HUES6 (cell line): ENCODE results near the gene GDF10.

ENCODE experiments used
- H3K27ac ChIP-seq: 2 replicates; pipeline ENCODE4 v1.7.0; 2013; ENCODE audit warnings: low read depth, mild to moderate bottlenecking, low read length, inconsistent platforms
- H3K27me3 ChIP-seq: 2 replicates; pipeline ENCODE4 v1.6.1; 2013; ENCODE audit warnings: low read length; ENCODE audit not compliant: control insufficient read depth, insufficient read depth
- H3K36me3 ChIP-seq: 2 replicates; pipeline ENCODE4 v1.6.1; 2013; ENCODE audit warnings: low read length; ENCODE audit not compliant: control insufficient read depth, insufficient read depth
- H3K4me1 ChIP-seq: 2 replicates; pipeline ENCODE4 v1.6.1; 2013; ENCODE audit warnings: low read length; ENCODE audit not compliant: control insufficient read depth, insufficient read depth
- H3K4me3 ChIP-seq: 2 replicates; pipeline ENCODE4 v1.5.1; 2013; ENCODE audit warnings: low read depth, low read length
- H3K9ac ChIP-seq: one replicate; pipeline ENCODE4 v1.6.1; 2013; ENCODE audit warnings: mild to moderate bottlenecking, low read length
- H3K9me3 ChIP-seq: 2 replicates; pipeline ENCODE4 v1.6.1; 2013; ENCODE audit warnings: low read depth, low read length; ENCODE audit not compliant: control insufficient read depth, insufficient read depth

GDF10 gene

DNA sequence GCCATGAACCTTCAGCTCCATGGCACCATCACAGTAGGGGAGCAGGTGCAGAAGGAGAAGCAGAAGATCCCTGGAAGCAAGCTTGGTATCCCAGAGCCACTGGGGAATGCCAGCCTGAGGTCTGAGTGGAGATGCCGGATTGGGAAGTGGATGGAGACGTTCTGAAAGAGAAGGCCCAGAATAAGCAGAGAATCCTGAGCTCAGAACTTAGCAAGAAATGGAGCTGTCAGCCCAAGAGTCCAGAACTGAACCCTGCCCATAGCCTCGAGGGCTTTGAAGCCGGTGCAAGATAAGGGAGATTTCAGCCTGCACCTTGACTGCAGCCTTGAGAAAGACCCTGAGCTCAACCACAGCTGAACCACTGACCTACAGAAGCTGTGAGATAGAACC, 13.9 kb upstream of the GDF10 start:
- Histone ChIP-seq H3K9ac (no peak overlapping the region), H3K4me3 (no peak overlapping the region), H3K27ac (no peak overlapping the region), H3K4me1 (no peaks in the 10 kb centered on the region), H3K36me3 (no peaks in the 10 kb centered on the region), H3K9me3 (no peaks in the 10 kb centered on the region), H3K27me3 (peaks cover 21% of the 10 kb centered on the region; the same call in 1 of the 2 replicates)

DNA sequence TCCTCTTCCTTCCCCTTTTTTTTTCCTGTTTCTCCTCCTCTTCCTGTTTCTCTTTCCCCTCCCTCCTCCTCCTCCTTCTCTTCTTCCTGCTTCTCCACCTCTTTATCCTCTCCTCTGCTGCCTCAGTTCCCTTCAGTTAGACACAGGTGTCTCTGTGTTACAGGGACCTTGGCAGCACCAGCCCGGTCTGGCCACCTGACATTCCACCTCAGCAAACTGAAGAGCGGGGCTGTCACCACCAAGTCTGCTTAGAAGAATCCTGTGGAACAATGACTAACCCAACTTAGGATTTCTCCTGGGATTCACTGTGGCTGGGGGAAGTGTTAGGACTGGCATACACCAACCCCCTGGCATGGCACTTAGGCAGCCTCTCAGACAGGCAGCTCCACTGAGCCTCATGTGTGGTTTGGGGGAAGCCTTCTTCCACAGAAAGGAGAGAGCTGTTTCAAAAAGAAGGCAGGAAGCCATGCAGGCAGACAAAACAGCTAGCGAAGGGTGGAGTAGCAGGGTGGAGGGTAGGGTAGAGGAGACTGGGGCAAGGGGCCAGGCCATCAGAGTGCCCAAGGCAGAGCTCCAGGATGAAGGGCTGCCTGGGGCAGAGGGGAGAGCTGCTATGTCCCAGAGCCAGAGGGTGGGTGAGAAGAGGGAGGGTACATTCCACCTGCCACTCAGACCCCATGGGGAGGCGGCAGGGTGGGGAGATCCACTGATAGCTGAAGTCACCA, 13.2 kb upstream of the GDF10 start:
- Histone ChIP-seq H3K9ac (no peak overlapping the region), H3K27me3 (peaks cover 21% of the 10 kb centered on the region; the same call in 1 of the 2 replicates), H3K4me1 (no peaks in the 10 kb centered on the region), H3K27ac (no peak overlapping the region), H3K9me3 (no peaks in the 10 kb centered on the region), H3K4me3 (no peak overlapping the region), H3K36me3 (no peaks in the 10 kb centered on the region)

DNA sequence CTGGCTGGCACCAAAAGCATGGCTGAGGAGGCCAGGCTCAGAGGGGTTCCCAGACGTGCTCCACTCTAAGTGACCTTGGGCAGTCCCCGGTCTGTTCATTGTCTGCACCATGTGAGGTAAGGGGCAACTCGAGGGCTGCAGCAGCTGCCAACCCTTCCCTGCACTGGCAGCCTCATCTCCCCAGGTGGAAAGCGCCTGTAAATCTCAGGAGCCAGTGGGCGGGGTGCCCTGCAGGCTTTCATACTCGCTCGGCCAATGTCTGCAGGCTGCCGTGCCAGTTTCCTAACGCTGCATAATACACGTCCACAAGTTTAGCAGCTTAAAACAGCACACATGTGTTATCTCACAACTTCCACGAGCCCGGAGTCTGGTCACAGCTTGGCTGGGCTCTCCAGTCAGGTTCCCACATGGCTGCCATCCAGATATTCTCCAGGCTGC, 12.6 kb upstream of the GDF10 start:
- Histone ChIP-seq H3K9me3 (no peaks in the 10 kb centered on the region), H3K36me3 (no peaks in the 10 kb centered on the region), H3K4me1 (no peaks in the 10 kb centered on the region), H3K27me3 (peaks cover 24% of the 10 kb centered on the region; the same call in 1 of the 2 replicates), H3K4me3 (no peak overlapping the region), H3K9ac (no peak overlapping the region), H3K27ac (no peak overlapping the region)

DNA sequence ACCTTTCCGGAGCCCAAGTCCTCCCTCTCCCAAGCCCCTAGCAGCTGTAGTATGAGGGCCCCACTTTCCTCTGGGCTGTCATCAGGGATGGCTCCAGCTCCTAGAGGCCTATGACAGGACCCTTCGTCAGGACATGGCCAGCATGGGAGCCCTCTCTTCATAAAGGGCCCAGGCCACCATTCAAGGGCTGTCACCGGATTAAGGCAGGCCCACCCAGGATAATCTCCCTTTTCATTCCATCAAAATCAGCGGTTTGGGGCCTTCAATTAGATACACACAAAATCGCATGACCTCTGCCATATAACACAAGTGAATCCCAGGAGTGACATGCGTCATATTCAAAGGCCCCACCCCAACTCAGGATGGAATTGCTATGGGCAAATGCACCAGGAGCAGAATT, 12.2 kb upstream of the GDF10 start:
- H3K27me3 ChIP-seq = peaks cover 25% of the 10 kb centered on the region; the same call in 1 of the 2 replicates
- no peak overlapping the region for H3K4me3 ChIP-seq
- no peak overlapping the region for H3K27ac ChIP-seq
- no peaks in the 10 kb centered on the region for H3K9me3 ChIP-seq
- no peak overlapping the region for H3K9ac ChIP-seq
- H3K36me3 ChIP-seq = no peaks in the 10 kb centered on the region
- H3K4me1 ChIP-seq = no peaks in the 10 kb centered on the region

DNA sequence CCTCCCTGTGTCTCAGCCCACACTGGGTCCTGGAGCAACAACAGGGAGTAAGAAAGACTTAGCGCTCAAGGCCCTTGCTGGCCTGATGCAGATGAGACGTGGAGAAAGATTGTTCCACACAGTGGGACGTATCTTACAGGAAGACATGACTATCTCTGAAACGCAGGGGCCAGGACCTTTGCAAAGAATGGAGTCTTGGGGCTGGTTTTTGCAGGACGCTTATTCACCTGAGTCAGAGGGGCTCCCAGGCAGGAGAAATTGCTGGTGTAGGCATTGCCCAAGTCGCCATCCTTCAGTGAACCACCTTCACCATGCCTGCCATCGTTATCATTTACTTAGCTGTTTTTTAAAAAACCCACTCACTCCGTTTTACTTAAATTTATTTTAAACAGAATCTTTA, 11.8 kb upstream of the GDF10 start:
- Histone ChIP-seq H3K9me3 (no peaks in the 10 kb centered on the region), H3K9ac (no peak overlapping the region), H3K27me3 (peaks cover 25% of the 10 kb centered on the region; the same call in 1 of the 2 replicates), H3K4me3 (no peak overlapping the region), H3K4me1 (no peaks in the 10 kb centered on the region), H3K27ac (no peak overlapping the region), H3K36me3 (no peaks in the 10 kb centered on the region)

DNA sequence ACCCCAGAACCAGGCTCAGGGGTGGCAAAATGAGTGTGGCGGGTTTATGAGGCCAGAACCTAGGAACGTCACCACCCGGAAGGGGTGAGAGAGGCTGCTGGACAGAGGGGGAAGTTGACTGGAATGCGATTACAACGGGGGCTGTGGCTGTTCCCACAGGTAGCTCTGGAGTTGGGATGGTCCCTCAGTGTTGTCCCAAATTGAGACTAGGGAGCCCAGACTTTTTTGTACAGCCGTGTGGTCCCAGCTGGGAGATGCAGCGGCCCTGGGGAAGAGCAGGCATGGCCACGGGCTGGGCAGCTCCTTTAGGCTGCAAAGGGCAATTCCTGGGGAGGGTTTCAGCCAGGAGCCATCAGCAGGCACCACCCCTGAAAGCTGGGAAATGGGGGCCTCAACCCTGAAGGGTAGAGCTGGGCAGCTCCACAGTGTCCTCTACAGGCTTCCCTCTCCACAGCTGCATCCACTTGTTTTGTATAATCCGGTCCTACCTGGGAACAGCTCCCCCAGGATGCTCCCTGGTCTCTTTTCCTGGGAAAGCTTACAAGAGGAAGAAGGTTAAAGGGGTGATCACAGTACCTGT, 11.0 kb upstream of the GDF10 start:
- no peaks in the 10 kb centered on the region for H3K9me3 ChIP-seq
- no peak overlapping the region for H3K9ac ChIP-seq
- H3K4me3 ChIP-seq = no peak overlapping the region
- no peaks in the 10 kb centered on the region for H3K36me3 ChIP-seq
- H3K27me3 ChIP-seq = peaks cover 25% of the 10 kb centered on the region; the same call in 1 of the 2 replicates
- H3K4me1 ChIP-seq = no peaks in the 10 kb centered on the region
- no peak overlapping the region for H3K27ac ChIP-seq

DNA sequence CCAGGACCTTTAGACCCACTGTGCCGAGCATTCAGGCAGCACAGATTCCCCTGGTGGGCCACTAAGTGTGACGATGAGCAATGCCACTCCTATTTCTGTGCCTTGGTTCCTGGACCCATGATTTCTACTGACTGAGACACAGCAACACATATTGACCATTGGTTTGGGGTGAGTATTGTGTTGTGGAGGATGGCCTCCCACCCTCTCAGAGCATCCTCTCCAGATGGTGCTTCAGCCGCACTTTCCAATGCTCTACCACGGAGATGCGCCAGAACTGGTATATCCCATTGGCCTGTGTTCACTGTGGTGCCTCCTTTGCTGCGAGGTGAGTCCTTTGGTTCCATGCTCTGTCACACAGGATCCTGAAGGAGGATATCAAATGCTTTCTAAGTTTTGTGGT, 10.1 kb upstream of the GDF10 start:
- no peaks in the 10 kb centered on the region for H3K4me1 ChIP-seq
- no peaks in the 10 kb centered on the region for H3K36me3 ChIP-seq

DNA sequence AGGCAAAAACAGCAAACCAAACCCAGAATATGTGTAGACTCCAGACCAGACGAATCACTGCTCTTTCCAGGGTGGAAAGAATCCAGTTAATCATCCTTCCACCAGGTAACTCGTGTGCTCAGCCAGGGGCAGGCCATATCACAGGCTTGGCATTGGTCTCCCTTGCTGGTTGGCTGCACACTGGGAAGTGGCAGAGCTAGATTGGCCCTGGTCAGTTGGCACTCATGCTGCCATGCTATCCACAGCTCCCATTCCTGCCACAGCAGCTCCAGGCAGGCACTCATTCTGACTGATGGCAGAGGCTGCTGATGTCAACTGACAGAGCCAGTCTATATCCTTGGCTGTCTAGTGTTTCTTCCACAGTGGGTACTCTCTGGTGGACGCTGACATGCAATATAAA, 9.7 kb upstream of the GDF10 start:
- H3K4me3 ChIP-seq = no peak overlapping the region
- no peak overlapping the region for H3K9ac ChIP-seq
- H3K36me3 ChIP-seq = no peaks in the 10 kb centered on the region
- H3K9me3 ChIP-seq = no peaks in the 10 kb centered on the region
- H3K4me1 ChIP-seq = no peaks in the 10 kb centered on the region
- H3K27ac ChIP-seq = no peak overlapping the region
- peaks cover 25% of the 10 kb centered on the region; the same call in 1 of the 2 replicates for H3K27me3 ChIP-seq

More for the DNA sequence above, 10.1 kb upstream of the GDF10 start:
- Histone ChIP-seq H3K9me3 (no peaks in the 10 kb centered on the region), H3K4me3 (no peak overlapping the region), H3K27ac (no peak overlapping the region), H3K9ac (no peak overlapping the region), H3K27me3 (peaks cover 25% of the 10 kb centered on the region; the same call in 1 of the 2 replicates)

DNA sequence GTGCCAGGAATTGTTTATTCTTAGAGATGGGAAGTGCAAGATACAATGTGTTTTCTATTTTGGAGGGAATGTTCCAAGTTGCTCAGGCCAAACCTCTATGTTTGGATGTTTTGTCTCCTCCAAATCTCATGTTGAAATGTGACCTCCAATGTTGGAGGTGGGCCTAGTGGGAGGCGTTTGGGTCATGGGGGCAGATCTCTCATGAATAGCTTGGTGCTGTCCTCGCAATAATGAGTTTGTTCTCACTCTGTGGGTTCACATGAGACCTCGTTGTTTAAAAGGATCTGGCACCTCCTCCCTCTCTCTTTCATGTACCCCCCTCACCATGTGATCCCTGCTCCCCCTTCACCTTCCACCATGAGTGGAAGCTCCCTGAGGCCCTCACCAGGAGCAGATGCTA, 8.3 kb upstream of the GDF10 start:
- H3K27me3 ChIP-seq = peaks cover 20% of the 10 kb centered on the region; the same call in 1 of the 2 replicates
- no peak overlapping the region for H3K27ac ChIP-seq
- no peak overlapping the region for H3K4me3 ChIP-seq
- H3K36me3 ChIP-seq = no peaks in the 10 kb centered on the region
- no peak overlapping the region for H3K9ac ChIP-seq
- H3K4me1 ChIP-seq = no peaks in the 10 kb centered on the region; the same call in 1 of the 2 replicates
- H3K9me3 ChIP-seq = no peaks in the 10 kb centered on the region

DNA sequence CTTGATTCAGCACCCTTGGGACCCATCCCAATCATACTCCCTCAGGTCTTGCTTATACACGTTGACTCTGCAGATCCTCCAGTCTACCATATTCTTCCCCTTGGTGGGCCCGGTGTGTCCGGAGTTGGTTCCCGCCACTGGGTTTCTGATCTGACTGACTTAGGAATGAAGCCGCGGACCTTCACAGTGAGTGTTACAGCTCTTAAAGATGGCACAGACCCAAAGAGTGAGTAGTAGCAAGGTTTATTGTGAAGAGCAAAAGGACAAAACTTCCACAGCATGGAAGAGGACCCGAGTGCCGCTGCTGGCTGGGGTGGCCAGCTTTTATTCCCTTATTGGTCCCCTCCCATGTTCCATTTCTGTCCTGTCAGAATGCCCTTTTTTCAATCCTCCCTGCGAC, 5.9 kb upstream of the GDF10 start:
- H3K27me3 ChIP-seq = peaks cover 39% of the 10 kb centered on the region
- no peak overlapping the region for H3K27ac ChIP-seq
- no peaks in the 10 kb centered on the region for H3K9me3 ChIP-seq
- no peaks in the 10 kb centered on the region; the same call in 1 of the 2 replicates for H3K4me1 ChIP-seq
- H3K4me3 ChIP-seq = no peak overlapping the region
- H3K9ac ChIP-seq = no peak overlapping the region
- H3K36me3 ChIP-seq = no peaks in the 10 kb centered on the region

DNA sequence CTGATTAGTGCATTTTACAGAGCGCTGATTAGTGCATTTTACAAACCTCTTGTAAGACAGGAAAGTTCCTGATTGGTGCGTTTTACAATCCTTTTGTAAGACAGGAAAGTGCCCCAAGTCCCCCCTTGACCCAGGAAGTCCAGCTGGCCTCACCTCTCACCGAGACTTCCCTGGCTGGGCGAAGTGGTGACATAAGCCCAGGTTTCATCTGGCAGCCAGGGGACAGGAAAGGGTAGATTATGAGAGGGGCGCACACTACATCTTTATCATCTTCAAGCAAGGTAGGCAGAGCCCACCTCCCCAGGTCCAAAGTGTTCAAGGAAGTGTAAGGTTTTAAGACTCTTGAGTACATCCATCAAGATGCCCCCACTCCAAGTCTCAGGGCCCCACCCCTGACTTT, 5.5 kb upstream of the GDF10 start:
- Histone ChIP-seq H3K9me3 (no peaks in the 10 kb centered on the region), H3K4me3 (no peak overlapping the region), H3K36me3 (no peaks in the 10 kb centered on the region), H3K9ac (no peak overlapping the region), H3K27ac (no peak overlapping the region), H3K27me3 (peaks cover 40% of the 10 kb centered on the region), H3K4me1 (no peaks in the 10 kb centered on the region; the same call in 1 of the 2 replicates)
